Stimulated activated CD8-positive, alpha-beta memory T cell treated with anti-CD3 and anti-CD28 coated beads, Interleukin-15, amount 100 ng/mL, for 24 hours (primary cell): Measurements from ENCODE around the gene ZNF649.
"Not testable (repeated sequence)": the region's sequence is repeated elsewhere in the genome, so short reads cannot be mapped to it uniquely, and the experiment has no call there.

Experiments used
- DNase-seq: peaks from one replicate; pipeline ENCODE4 v3.0.0-alpha.2; 2020; ENCODE audit warnings: low read depth

Gene ZNF649

DNA sequence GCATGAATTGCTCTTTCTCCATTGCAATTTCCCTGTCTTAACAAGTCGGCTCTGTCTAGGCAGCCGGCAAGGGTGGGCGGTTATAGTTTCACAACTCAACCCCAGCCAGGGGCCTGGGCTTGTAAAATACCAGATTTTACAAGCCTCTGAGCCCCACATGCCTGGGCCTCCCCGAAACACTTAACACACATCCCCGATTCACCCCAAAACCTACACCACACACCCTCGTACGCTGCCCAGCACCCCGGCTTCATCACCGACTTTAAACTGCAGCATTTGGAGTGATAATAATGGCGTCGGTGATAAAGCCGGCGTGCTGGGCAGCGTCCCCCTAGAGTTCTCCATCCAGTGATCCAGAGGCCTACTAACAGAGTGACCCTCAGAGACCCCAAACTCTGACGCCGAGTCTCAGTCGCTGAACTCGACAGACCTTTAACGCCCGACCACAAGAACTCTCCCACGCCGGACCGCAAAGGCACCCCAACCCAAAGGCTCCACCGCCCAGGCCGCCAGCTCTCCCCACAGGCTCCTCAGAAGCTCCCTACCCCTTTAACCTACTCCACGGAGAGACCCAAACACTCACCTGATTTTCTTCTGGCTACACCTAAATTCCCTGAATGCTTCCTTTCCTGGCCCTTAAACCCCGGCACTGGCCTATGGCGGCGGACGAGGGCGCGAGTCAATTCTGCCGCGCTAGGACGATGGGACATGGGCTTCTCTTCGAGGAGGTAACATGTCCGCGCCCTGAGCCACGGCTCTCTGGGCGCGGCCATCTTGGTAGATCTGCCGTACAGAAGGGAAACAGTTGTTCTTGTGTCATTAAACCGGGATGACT is at the start of gene ZNF649:
Gene ZNF649, minus strand, starts transcription at position 687 of the 835 bp plus-strand sequence. CDS start 4,910 bp downstream, outside the sequence.
- peak; percentile 62 for DNase-seq

DNA sequence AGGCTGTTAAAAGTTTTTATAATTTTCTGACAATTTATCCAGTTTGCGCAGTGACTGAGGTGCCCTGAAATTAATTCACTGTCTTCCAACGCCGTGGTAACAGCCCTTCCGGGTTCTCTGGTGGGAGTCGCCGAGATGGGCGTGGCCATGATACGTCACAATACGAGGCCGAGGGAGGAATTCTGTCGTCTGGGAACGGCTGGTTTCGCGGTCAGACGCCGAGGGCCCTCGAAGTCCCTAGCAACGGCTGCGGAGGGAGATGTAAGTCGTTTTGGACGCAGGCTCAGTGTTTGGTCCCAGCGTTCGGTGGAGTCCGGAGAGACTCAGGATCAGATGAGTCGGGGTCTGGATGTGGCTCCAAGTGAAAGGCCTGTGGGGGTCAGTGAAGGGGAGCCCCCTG is 44.2 kb upstream of the ZNF649 start:
- no peak for DNase-seq

DNA sequence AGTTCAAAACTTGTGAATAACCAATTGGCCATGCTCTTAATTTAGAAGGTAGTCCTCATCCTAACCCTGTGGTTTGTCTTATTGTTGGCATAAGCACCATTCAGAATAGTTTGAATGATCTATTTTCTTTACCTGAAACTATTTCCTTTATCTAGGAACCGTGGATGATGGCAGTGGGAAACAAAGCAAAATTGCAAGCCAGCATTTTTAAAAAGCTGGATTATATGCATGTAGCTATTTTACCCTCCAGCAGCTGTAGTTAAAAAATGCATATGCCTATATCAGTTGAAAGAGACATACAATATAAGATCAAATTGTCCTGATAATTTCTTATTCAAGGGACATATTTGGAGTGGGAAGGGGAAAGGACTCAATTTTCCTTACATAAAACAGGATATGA is 41.8 kb upstream of the ZNF649 start:
- DNase-seq: no peak

DNA sequence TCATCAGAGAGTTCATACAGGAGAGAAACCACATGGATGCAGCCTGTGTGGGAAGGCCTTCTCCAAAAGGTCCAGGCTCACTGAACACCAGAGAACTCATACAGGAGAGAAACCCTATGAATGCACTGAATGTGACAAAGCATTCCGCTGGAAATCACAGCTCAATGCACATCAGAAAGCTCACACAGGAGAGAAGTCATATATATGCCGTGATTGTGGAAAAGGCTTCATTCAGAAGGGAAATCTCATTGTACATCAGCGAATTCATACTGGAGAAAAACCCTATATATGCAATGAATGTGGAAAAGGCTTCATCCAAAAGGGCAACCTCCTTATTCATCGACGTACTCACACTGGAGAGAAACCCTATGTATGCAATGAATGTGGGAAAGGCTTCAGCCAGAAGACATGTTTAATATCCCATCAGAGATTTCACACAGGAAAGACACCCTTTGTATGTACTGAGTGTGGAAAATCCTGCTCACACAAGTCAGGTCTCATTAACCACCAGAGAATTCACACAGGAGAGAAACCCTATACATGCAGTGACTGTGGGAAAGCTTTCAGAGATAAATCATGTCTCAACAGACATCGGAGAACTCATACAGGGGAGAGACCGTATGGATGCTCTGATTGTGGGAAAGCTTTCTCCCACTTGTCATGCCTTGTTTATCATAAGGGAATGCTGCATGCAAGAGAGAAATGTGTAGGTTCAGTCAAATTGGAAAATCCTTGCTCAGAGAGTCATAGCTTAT is 40.2 kb upstream of the ZNF649 start:
- DNase-seq: no peak

DNA sequence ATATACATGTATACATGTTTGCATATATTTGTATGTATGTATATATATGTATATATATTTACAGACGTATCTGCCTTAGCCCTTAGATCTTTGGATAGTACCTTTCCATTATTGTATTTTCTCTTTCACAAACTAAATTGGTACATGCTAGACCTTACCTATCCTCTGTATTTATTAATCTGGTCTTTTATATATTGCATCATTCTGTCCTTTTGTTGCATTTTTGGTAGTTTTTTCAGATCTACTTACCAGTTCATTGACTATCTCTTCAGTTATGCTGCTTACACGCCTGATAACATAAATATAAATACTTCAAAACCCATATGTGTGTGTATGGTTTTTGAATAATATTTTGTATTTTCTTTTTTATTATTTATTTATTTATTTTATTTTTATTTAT is 34.1 kb upstream of the ZNF649 start:
- no peak for DNase-seq

DNA sequence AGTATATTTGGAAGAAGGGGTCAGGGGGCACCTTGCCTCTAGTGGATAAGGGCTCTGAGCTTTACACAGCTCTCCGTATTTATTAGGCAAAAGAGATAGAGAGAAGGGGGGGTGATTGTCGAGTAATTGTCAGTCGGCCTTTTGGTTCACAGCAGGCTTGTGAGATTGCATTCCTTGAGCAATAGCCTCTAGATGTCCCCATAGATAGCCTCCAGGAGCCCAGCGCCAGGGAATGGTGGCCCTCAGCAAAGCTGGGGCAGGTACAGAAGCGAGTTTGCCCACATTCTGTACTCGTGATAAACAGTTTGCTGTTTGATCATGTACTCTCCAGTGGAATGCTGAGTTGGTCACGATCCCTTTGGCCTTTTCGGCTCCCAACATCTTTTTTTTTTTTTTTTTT is 27.1 kb upstream of the ZNF649 start:
- no peak for DNase-seq

DNA sequence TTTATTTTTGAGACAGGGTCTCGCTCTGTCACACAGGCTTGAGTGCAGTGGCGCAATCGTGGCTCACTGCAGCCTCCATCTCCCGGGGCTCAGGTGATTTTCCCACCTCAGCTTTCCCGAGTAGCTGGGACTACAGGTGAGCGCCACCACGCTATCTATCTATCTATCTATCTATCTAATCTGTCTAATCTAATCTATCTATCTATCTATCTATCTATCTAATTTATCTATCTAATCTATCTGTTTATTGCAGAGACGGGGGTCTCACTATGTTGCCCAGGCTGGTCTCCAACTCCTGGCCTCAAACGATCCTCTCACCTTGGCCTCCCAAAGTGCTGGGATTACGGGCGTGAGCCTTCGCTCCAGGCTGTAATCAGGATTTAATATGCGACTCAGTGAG is 23.0 kb upstream of the ZNF649 start:
- no peak for DNase-seq

DNA sequence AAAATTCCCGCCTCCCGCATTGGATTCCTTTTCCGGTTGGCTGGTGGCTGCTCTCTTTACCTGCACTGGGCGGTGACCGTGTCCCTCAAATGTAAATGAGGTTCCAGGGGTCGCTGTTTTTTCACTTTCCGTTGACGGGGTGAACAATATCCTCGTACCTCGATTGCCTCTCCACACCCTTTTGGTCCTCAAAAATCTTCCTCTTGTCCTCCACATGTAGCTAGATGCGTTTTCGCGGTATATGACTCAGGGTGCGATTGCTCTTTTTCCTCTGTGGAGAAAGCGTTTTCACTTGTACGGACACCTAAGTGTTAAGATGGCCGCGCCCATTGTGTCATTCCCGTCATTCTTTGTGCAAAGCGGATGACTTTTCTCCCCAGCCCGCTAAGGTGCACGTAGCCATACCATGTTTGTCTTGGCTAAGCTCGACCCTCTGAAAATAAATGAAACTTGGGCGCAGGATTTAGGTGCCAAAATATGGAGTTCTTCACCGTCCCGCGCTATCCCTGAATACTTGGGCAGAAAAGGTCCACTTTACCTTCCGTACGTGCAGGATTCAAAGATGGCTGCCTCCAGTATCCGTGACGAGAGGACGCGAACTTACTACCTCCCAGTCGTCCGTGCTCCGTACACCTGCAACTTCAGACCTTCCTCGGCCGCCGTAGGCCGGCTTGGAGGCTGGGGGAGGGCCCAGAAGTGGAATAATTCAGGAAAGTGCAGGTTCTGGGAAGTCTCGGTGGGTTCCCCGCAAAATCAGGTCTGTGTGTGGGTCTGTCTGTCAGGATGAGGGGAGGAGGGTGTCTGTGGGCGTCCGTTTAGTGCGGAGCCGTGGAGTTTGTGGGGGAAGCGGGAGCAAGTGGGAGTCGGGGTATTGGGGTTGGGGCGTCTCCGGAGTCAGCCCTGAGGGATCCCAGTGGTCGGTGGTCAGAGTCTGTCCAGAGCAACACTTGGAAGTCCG is 22.2 kb upstream of the ZNF649 start, which contains the start of gene ZNF613:
Gene ZNF613, plus strand, starts transcription at position 689 of the 958 bp plus-strand sequence. CDS start 8,749 bp downstream, outside the sequence.
- DNase-seq: peak; percentile 48

DNA sequence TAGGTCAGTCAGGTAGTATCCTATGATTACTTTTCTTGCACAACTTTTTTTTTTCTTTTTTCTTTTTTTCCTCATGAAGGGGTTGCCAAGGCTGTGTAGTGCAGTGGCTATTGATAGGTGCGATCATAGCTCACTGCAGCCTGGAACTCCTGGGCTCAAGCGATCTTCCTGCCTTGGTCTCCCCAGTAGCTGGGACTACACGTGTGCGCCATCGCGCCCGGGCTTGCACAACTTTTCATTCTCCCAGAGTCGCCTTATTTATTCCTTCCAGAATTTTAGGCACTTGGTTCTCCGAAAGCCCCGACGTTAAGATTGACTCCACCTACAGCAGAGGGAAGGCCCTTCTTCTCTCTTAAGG is 21.6 kb upstream of the ZNF649 start:
- DNase-seq: no peak

DNA sequence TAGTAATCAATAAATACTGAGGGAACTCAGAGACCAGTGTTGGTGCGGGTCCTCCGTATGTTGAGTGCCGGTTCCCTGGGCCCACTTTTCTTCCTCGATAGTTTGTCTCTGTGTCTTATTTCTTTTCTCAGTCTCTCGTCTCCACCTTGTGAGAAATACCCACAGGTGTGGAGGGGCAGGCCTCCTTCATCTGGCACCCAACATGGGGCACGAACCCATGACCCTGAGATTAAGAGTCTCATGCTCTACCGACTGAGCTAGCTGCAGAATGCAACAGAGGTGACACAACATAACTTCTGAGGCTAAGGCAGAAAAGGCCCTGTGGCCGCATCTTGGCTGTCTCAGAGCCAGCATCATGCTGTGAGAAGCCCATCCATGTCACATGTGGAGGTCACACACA is 17.1 kb upstream of the ZNF649 start:
- DNase-seq: no peak

DNA sequence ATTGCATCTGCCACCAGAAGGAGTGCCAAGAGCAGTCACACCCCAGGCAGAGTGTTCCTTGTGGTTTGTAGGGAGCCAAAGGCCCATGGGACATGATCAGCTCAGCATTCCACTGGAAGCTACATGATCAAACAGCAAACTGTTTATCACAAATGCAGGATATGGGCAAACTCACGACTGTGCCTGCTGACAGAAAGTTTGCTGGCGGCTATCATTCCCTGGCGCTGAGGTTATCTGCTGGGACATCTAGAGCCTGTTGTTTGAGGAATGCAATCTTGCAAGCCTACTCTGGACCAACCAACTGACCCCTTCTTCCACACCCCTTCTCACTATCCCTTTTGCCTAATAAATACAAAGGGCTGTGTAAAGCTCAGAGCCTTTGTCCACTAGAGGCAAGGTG is 14.8 kb upstream of the ZNF649 start:
- DNase-seq: no peak

DNA sequence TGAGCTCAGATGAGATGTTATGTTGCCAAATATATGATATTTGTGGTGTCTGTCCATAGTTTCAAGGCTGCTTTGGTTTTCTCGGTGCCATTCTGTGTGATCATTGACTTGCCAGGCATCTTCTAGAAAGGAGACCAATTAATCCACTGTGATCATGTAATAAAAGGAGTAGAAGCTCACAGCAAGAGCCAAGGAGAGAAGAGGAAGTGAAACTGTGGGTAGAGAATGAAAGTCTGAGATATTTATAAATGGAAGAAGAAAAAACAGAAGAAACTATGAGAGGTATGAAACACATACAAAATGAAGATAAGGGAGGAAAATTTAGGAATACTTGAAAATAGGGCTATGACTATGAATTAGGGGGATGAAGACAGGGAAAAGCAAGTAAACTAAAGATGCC is 11.3 kb upstream of the ZNF649 start:
- DNase-seq: no peak

DNA sequence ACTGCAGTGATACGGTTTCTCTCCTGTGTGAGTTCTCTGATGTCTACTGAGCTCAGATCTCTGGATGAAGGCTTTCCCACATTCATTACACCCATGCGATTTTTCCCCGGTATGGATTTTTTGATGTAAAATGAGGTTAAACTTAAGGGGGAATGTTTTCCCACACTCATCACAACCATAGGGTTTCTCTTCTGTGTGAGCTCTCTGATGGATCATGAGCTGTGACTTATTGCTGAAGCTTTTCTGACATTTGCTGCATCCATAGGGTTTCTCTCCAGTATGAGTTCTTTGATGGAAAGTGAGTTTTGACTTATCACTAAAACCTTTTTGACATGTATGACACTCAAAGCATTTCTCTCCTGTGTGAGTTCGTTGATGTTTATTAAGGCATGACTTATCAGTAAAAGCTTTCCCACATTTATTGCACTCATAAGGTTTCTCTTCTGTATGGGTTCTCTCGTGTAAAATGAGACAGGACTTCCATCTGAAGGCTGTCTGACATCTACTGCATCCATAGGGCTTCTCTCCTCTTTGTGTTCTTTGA is 10.6 kb upstream of the ZNF649 start:
- DNase-seq: no peak

DNA sequence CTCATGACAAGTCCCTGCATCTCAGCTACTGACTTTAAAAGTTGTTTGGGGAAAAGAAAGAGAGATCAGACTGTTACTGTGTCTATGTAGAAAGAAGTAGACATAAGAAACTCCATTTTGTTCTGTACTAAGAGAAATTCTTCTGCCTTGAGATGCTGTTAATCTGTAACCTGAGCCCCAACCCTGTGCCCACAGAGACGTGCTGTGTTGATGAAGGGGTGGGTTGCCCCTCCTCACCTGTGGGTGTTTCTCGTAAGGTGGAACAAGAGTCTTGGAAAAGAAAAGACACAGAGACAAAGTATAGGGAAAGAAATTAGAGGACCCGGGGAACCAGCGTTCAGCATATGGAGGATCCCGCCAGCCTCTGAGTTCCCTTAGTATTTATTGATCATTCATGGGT is 3.2 kb upstream of the ZNF649 start:
- DNase-seq: not testable (repeated sequence)

DNA sequence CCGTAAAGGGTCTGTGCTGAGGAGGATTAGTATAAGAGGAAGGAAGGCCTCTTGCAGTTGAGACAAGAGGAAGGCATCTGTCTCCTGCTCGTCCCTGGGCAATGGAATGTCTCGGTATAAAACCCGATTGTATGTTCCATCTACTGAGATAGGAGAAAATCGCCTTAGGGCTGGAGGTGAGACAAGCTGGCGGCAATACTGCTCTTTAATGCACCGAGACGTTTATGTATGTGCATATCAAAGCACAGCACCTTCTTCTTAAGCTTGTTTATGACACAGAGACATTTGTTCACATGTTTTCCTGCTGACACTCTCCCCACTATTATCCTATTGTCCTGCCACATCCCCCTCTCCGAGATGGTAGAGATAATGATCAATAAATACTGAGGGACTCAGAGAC is 1.3 kb upstream of the ZNF649 start:
- DNase-seq: not testable (repeated sequence)

DNA sequence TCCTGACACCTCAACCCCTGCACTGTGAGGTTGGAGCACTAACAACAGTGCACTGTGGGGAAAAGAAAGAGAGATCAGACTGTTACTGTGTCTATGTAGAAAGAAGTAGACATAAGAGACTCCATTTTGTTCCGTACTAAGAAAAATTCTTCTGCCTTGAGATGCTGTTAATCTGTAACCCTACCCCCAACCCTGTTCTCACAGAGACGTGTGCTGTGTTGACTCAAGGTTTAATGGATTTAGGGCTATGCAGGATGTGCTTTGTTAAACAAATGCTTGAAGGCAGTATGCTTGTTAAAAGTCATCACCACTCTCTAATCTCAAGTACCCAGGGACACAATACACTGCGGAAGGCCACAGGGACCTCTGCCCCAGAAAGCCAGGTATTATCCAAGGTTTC is 822 bp upstream of the ZNF649 start:
- DNase-seq: not testable (repeated sequence)

DNA sequence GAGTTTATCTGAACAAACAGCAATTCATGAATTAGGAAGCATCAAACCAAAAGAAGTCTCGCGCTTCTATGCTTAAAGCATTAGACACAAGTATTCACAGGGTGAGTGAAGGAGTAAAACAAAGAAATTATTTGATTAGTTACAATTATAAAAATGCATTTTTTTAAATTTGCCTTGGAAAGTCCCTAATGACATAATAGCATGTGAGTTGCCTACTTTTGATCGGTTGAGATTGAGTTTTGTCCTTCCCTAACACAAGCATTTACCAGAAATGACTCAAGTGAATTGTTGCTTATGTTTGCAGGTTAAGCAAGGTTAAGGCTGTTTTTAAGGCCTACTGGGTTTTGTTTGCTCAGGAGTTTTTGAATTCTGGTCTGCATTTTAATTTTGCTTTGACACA is 389 bp upstream of the ZNF649 start:
- DNase-seq: no peak

DNA sequence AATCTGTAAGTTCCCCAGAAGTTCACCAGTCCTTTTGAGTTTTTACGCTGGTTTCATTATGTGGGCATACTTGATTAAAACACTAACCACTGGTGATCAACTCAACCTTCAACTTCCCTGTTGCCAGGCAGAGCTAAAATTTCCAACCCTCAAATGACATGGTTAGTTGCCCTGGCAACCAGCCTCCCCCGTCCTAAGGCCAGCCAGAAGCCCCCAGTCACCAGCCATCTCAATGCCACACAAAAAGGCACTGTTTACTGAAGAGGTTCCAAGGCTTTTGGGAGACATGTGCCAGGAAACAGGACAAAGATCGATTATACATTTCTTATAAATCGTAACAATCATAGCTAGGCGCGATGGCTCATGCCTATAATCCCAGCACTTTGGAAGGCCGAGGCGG is 1.6 kb downstream of the ZNF649 start:
- DNase-seq: no peak

DNA sequence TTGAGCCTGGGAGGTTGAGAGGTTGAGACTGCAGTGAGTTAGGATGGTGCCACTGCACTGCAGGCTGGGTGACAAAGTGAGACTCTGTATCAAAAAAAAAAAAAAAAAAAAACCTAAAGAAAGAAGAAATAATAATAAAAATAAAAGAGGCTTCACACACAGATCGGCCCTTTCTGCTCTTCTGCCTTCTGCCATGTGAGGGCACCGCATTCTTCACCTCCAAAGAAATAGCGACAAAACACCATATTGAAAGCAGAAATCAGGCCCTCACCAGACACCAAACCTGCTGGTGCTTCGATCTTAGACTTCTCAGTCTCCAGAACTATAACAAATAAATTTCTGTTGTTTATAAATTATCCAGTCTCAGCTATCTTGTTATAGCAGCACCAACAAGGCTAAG is 3.0 kb downstream of the ZNF649 start:
- DNase-seq: no peak

DNA sequence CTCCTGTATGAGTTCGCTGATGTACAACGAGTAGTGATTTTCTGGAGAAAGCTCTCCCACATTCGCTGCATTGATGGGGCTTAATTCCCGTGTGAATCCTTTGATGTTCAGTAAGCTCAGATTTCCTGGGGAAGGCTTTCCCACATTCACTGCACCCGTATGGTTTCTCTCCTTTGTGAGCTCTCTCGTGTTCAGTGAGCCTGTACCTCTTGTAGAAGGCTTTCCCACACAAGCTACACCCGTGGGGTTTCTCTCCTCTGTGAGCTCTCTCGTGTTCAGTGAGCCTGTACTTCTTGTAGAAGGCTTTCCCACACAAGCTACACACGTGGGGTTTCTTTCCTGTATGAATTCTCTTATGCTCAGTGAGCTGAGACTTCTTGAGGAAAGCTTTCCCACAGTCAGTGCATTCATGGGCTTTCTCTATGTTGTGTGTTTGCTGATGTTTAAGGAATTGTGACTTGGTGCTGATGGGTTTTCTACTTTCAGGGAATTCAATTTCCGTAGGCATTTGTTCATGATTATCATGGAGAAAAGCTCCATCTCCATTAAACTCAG is 13.5 kb downstream of the ZNF649 start:
- no peak for DNase-seq

DNA sequence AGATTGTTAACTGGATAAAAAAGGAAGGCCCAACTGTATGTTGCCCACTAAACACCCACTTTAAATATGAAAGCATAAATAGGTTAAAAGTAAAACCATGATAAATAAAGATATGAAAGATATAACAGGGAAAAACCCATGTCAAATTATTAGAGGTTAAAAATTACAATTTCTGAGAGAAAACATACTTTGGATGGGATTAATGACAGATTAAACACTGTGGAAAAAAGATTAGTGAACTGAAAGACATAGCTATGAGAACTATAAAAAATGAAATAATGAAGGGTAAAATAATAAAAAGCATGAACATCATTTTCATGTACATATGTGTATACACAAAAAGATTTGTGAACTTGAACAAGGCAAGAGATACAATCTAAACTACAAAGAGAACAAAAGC is 14.9 kb downstream of the ZNF649 start:
- DNase-seq: no peak
